ENCODE results near the gene TTC21B. TPM values are rescaled to one million over a fixed set of nuclear protein-coding genes. Genes with fewer than 3 reads are reported as not detected.
A peak's percentile ranks its signal among the peaks of the same experiment; 100 is the strongest.

Gene TTC21B
- total and polyA plus RNA-seq, 10 of the 15 experiments (the other 5 are each of a cell fraction or from before 2014, with no cell fraction given) = 2.7 to 22.4 (median 11.3) TPM

DNA sequence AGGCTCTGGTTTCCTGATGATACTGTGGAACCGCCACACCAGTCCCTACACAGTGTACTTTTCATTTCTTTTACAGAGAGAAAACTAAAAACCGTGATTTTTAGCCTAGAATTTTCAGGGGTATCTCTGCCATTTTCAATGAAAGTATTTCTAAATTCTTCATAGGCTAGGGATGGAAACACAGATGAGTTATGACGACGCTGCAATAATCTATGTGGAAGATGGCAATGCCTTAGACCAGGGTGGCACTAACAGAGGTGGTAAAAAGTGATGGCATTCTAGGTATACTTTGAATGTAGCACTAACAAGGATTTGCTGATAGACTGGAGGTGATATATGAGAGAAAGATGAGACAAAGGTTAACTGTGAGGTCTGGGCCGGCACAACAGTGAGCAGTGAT is 56.5 kb downstream of the TTC21B start:
- in situ Hi-C loops (cut with MboI) (no loop called here), intact Hi-C loops (cut with micrococcal nuclease; ENCODE audit: unreplicated experiment) (no loop called here)
- no peaks in the 10 kb centered on the region for H3K27me3 ChIP-seq (replicated peaks in 1 of 2; ENCODE audit: control insufficient read depth in 2 of 2, insufficient read depth in 2 of 2, low read length in 1 of 2)
- H2AFZ ChIP-seq (ENCODE audit: control insufficient read depth, low read depth, low read length) = no peak overlapping the region
- ChIA-PET RAD21 (ENCODE audit: unreplicated experiment) (no interaction called here), SMC1A (ENCODE audit: uncharacterized antibody, unreplicated experiment) (interaction anchor here (1.2 to 1.4 kb wide), 2 partner anchors 23 to 56 kb away, joined by 3 read pairs; partner anchors contain the start of gene TTC21B), CTCF (interaction anchor here (1.2 kb wide), 1 partner anchor 22 kb away, joined by 4 read pairs; no protein-coding TSS in a partner anchor), POLR2A (interaction anchor here (1.4 kb wide), 1 partner anchor 56 kb away, joined by 3 read pairs; no protein-coding TSS in a partner anchor)
- no peaks in the 10 kb centered on the region for H3K79me2 ChIP-seq (ENCODE audit: control insufficient read depth, insufficient read depth, low read length)
- peak overlapping the region; percentile 29; the same call in 1 of the 2 replicates for H3K27ac ChIP-seq (ENCODE audit: control insufficient read depth, insufficient read depth)
- H3K4me1 ChIP-seq (ENCODE audit: control insufficient read depth, insufficient read depth, low read length) = peaks cover 9% of the 10 kb centered on the region
- H3K4me3 ChIP-seq = no peak overlapping the region
- no peak for FAIRE-seq
- no peak for DNase-seq (ENCODE audit: low read depth, low spot score)
- 78% methylated on average over 5 of the region's 5 CpGs for WGBS (ENCODE audit: insufficient coverage, insufficient replicate concordance, low lambda C conversion rate, missing lambda C conversion rate)
- peaks cover 0 to 4% of the 10 kb centered on the region in 2 experiments; a peak in 3 of 4 replicates for H3K36me3 ChIP-seq (ENCODE audit: control insufficient read depth in 2 of 2, insufficient read depth in 2 of 2, low read length in 1 of 2)
- no TSS peak for BruUV-seq (replicated peaks)
- H3K9ac ChIP-seq (ENCODE audit: control insufficient read depth, insufficient read depth, low read length) = no peak overlapping the region
- no peak for TF ChIP-seq SMARCA5 (IDR thresholded peaks at IDR 0.05)
- no peak for TF ChIP-seq CBX3 (IDR thresholded peaks at IDR 0.05; ENCODE audit: borderline replicate concordance, low read depth)
- no peak for TF ChIP-seq EP300 (IDR thresholded peaks at IDR 0.05; ENCODE audit: borderline replicate concordance in 1 of 2, control insufficient read depth in 1 of 2, low read depth in 2 of 2, low read length in 2 of 2)
- no peak for TF ChIP-seq EED (IDR thresholded peaks at IDR 0.05; ENCODE audit: low read depth)
- no peak for TF ChIP-seq ETV6 (conservative IDR thresholded peaks at IDR 0.05 in 1 of 2, IDR thresholded peaks at IDR 0.05 in 1 of 2; ENCODE audit: borderline replicate concordance in 1 of 2, low read depth in 1 of 2)
- TF ChIP-seq E2F4 (IDR thresholded peaks at IDR 0.05; ENCODE audit: low read depth, low read length) = no peak
- no peak for TF ChIP-seq YY1 (IDR thresholded peaks at IDR 0.05; ENCODE audit: low read depth, low read length)
- TF ChIP-seq ZNF24 (IDR thresholded peaks at IDR 0.05) = no peak
- no peak for TF ChIP-seq ZBED1 (IDR thresholded peaks at IDR 0.05; ENCODE audit: borderline replicate concordance)
- no peak overlapping the region for H3K4me2 ChIP-seq (ENCODE audit: control insufficient read depth, insufficient read depth)
- H4K20me1 ChIP-seq (ENCODE audit: control insufficient read depth, insufficient read depth) = no peaks in the 10 kb centered on the region
- H3K9me3 ChIP-seq (replicated peaks; ENCODE audit: control insufficient read depth, insufficient read depth, low read length) = no peaks in the 10 kb centered on the region
- ATAC-seq = no peak; the same call in 2 of the 3 replicates

Data from GM12878 (cell line).